K562 (cell line): ENCODE data around the gene LSM14B. TPM values are rescaled to one million over a fixed set of nuclear protein-coding genes. Genes with fewer than 3 reads are reported as not detected.

ENCODE experiments used
- ATAC-seq: fragments of 200-7000 bp; cut with Tn5 transposase; 3 replicates; pipeline ENCODE4 v1.9.1; 2020; ENCODE audit warnings: moderate library complexity
- BruUV-seq: library from RNA; stranded (reverse); fragments of 400-500 nt; replicated peaks from 2 replicates; lab custom pipeline; 2021; lab: Mats Ljungman, UMichigan
- CTCF ChIA-PET: fragments of 300-600 bp; formaldehyde crosslinking; extraction: SDS; loops from one replicate; lab custom pipeline; 2021; ENCODE audit warnings: low intra/inter-chr PET ratio; lab: Yijun Ruan, JAX
- POLR2A ChIA-PET: fragments of 300-600, 350-650 bp; sonication (Branson Sonifier 250); formaldehyde crosslinking; extraction: SDS; loops from one replicate; lab custom pipeline; 2021; ENCODE audit warnings: antibody characterized with exemption, inconsistent platforms; lab: Yijun Ruan, JAX
- DNase-seq, 4 experiments: peaks; one replicate each; pipeline versions ENCODE4 v3.0.0 to v3.0.0-alpha.2; 2011 to 2018; ENCODE audit warnings: low spot score in 3 of 4, mixed read lengths in 3 of 4; ENCODE audit errors: extremely low read depth in 1 of 4
- FAIRE-seq: peaks from 2 replicates; lab custom pipeline; 2011; peaks lifted over from hg19 to GRCh38; lab: Jason Lieb, UNC
- H2AFZ ChIP-seq: 2 replicates; pipeline ENCODE4 v1.6.0; 2011; ENCODE audit warnings: low read depth, low read length, control low read depth, inconsistent platforms
- H3K27ac ChIP-seq: fragments of 200-600 bp; 3 replicates; pipeline ENCODE4 v1.8.0; 2011; ENCODE audit warnings: low read depth, mild to moderate bottlenecking, control low read depth, inconsistent platforms, low read length, moderate library complexity, mixed read lengths; ENCODE audit errors: extremely low read depth
- H3K27me3 ChIP-seq, 2 experiments: fragments of 300-600 bp in 1 of 2; 2 replicates in 1 of 2; 3 replicates in 1 of 2; pipeline versions ENCODE4 v1.6.0 to v1.8.0; 2011; ENCODE audit warnings: inconsistent platforms in 2 of 2, low read length in 2 of 2, mild to moderate bottlenecking in 1 of 2, mixed read lengths in 1 of 2, moderate library complexity in 1 of 2; ENCODE audit not compliant: control insufficient read depth in 2 of 2, insufficient read depth in 2 of 2
- H3K36me3 ChIP-seq: fragments of 300-600 bp; 3 replicates; pipeline ENCODE4 v1.8.0; 2011; ENCODE audit warnings: mild to moderate bottlenecking, low read length, inconsistent platforms; ENCODE audit not compliant: control insufficient read depth, insufficient read depth
- H3K4me1 ChIP-seq, 2 experiments: fragments of 200-600 bp in 1 of 2; replicated peaks in 1 of 2; 2 replicates in 1 of 2; 3 replicates in 1 of 2; pipeline versions ENCODE4 v1.5.1 to v1.8.0; 2011; ENCODE audit warnings: inconsistent platforms in 2 of 2, low read length in 2 of 2, mild to moderate bottlenecking in 1 of 2, mixed read lengths in 1 of 2, moderate library complexity in 1 of 2; ENCODE audit not compliant: control insufficient read depth in 2 of 2, insufficient read depth in 2 of 2
- H3K4me2 ChIP-seq: 2 replicates; pipeline ENCODE4 v1.6.1; 2011; ENCODE audit warnings: low read length, control low read depth, inconsistent platforms, mixed read lengths; ENCODE audit not compliant: insufficient read depth
- H3K4me3 ChIP-seq: fragments of 200-600 bp; sonication (generic), shearing (Covaris generic); 2 replicates; pipeline ENCODE4 v1.5.1; 2016; ENCODE audit warnings: control low read depth, inconsistent platforms
- H3K79me2 ChIP-seq: fragments of 200-600 bp; 3 replicates; pipeline ENCODE4 v1.8.0; 2011; ENCODE audit warnings: low read length, inconsistent platforms; ENCODE audit not compliant: control insufficient read depth, insufficient read depth
- H3K9ac ChIP-seq, 2 experiments: 2 replicates each; pipeline versions ENCODE4 v1.6.0 to v1.6.1; 2011; ENCODE audit warnings: low read depth in 2 of 2, low read length in 2 of 2, control low read depth in 1 of 2, inconsistent platforms in 1 of 2, mild to moderate bottlenecking in 1 of 2, mixed read lengths in 1 of 2; ENCODE audit not compliant: insufficient read depth in 1 of 2
- H3K9me1 ChIP-seq: one replicate; pipeline ENCODE4 v1.6.0; 2011; ENCODE audit warnings: inconsistent platforms, mild to moderate bottlenecking, low read length, moderate library complexity; ENCODE audit not compliant: control insufficient read depth, insufficient read depth
- H3K9me3 ChIP-seq: replicated peaks from 2 replicates; pipeline ENCODE4 v1.5.1; 2011; ENCODE audit warnings: low read depth, low read length, inconsistent platforms; ENCODE audit not compliant: control insufficient read depth, insufficient read depth
- H4K20me1 ChIP-seq: replicated peaks from 2 replicates; pipeline ENCODE4 v1.6.1; 2011; ENCODE audit warnings: low read length, inconsistent platforms, mixed read lengths; ENCODE audit not compliant: control insufficient read depth, insufficient read depth
- ARID1B ChIP-seq: fragments of 450-650 bp; IDR thresholded peaks from 2 replicates; pipeline ENCODE4 v1.6.1; 2016; ENCODE audit warnings: antibody characterized with exemption, mild to moderate bottlenecking, inconsistent platforms
- ETV5 ChIP-seq: sonication (generic); formaldehyde crosslinking; IDR thresholded peaks from 2 replicates; pipeline ENCODE4 v1.4.0; 2020; ENCODE audit warnings: low read depth, mild to moderate bottlenecking, missing genetic modification reagents
- HNRNPLL ChIP-seq: fragments of 200-400 bp; formaldehyde crosslinking; IDR thresholded peaks from 2 replicates; pipeline ENCODE4 v1.6.1; 2017; ENCODE audit warnings: low read length, low read depth, mild to moderate bottlenecking; ENCODE audit not compliant: poor library complexity, severe bottlenecking
- JUN ChIP-seq, 2 experiments: sonication (generic) in 1 of 2; formaldehyde crosslinking in 1 of 2; IDR thresholded peaks; 2 replicates each; pipeline versions ENCODE4 v1.6.1 to v1.8.0; 2012 to 2022; ENCODE audit warnings: borderline replicate concordance in 2 of 2, mild to moderate bottlenecking in 2 of 2, improper control_type of control experiment in 1 of 2, low read depth in 1 of 2, low read length in 1 of 2, missing genetic modification reagents in 1 of 2
- NFE2 ChIP-seq: IDR thresholded peaks from 2 replicates; pipeline ENCODE4 v1.6.1; 2014; ENCODE audit warnings: antibody characterized with exemption, low read depth
- NFYB ChIP-seq: IDR thresholded peaks from 2 replicates; pipeline ENCODE4 v1.6.1; 2011; ENCODE audit warnings: mild to moderate bottlenecking, moderate library complexity; ENCODE audit not compliant: insufficient read length; ENCODE audit errors: extremely low read depth
- TBL1XR1 ChIP-seq, 2 experiments: IDR thresholded peaks; 2 replicates each; pipeline ENCODE4 v1.6.1; 2012; ENCODE audit warnings: improper control_type of control experiment in 2 of 2, low read length in 2 of 2, mild to moderate bottlenecking in 1 of 2
- ZKSCAN1 ChIP-seq: fragments of 150-350 bp; IDR thresholded peaks from 2 replicates; pipeline ENCODE4 v1.6.1; 2016; ENCODE audit warnings: low read depth, low read length
- ZNF354B ChIP-seq: fragments of 250-450 bp; sonication (Bioruptor Pico); IDR thresholded peaks from 2 replicates; pipeline ENCODE4 v1.4.0; 2020
- WGBS: fragments of 100-300 bp; shearing (Covaris generic); methylation state at CpG from one replicate; pipeline ENCODE4 v1.1.6; 2016; ENCODE audit warnings: low coverage, mixed read lengths; ENCODE audit not compliant: insufficient coverage; ENCODE audit errors: missing lambda C conversion rate; 5-methylcytosine and 5-hydroxymethylcytosine counted together
- in situ Hi-C: fragments of 300-500 bp; cut with MboI; formaldehyde crosslinking; loops from 4 replicates; pipeline ENCODE4 v1.15.0; 2018; ENCODE audit warnings: inconsistent platforms, mixed read lengths
- intact Hi-C: fragments of 100-400 bp; cut with micrococcal nuclease; formaldehyde crosslinking; loops from 2 replicates; pipeline ENCODE4 v1.14.2; 2022
- polyA plus RNA-seq, 8 experiments: library from polyadenylated mRNA; depleted of rRNA in 4 of 8; stranded (reverse) in 5 of 8; unstranded in 3 of 8; fragments of >200 nt; fragmentation: Nextera tagmentation in 2 of 8; fragmentation: Illumina TruSeq in 1 of 8; extraction: Ambion mirVana in 2 of 8; extraction: Trizol in 1 of 8; gene quantifications; 2 replicates each; pipeline versions ENCODE4 v1.2.1 to v1.2.3, GENCODE V29; 2011 to 2014; ENCODE audit warnings: inconsistent platforms in 1 of 8, missing spikeins in 1 of 8
- total RNA-seq, 7 experiments: library from RNA; depleted of rRNA in 6 of 7; stranded (reverse); fragments of >200 nt in 6 of 7; fragmentation: Illumina TruSeq in 2 of 7; extraction: Trizol in 2 of 7; gene quantifications; 2 replicates each; pipeline versions ENCODE4 v1.2.1 to v1.2.3, GENCODE V29; 2011 to 2021; ENCODE audit warnings: low replicate concordance in 1 of 7
- TF ChIP-seq, protein P1 (sequence below): fragments of 250-450 bp; sonication (Bioruptor Pico); IDR thresholded peaks from 2 replicates; pipeline ENCODE4 v1.8.0; 2021; ENCODE audit warnings: moderate library complexity, mild to moderate bottlenecking, inconsistent platforms

LSM14B gene
- total and polyA plus RNA-seq, 9 of the 15 experiments (the other 6 are each of a cell fraction or from before 2014, with no cell fraction given) = 0.66 to 36.0 (median 20.2) TPM

DNA sequence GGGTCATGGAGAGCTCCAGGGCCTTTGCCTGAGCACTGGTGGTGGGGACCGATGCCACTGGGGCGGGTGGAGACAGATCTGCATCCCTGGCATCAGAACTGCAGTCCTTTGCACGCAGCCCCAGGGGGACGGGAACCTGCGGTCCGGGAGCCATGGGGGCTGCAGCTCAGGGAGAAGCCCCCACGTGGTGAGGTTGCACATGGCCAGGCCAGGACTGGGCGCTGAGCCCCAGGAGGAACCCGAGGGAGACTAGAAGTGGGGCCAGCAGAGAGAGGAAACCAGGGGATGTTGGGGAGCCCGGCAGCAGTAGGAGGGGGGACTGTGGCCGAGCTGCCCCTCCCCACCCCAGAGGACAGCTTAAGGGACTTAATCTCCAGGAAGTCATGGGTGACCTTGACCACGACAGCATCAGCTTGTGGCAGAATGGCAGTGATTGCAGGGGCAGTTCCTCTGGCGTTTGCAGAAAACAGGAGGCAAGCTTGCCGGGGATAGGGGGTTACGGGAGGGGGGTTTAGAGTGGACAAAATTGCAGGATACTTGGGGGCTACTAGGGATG lies 18.0 kb upstream of the LSM14B start:
- intact Hi-C loops = no loop called here
- WGBS = 6% methylated on average over 12 of the region's 15 CpGs
- H3K79me2 ChIP-seq = no peaks in the 10 kb centered on the region
- FAIRE-seq (no peak), DNase-seq (no peak), ATAC-seq (no peak)
- H3K27ac ChIP-seq = no peak overlapping the region
- no peaks in the 10 kb centered on the region for H4K20me1 ChIP-seq
- H3K9ac ChIP-seq = no peak overlapping the region
- H2AFZ ChIP-seq = no peak overlapping the region
- in situ Hi-C loops = no loop called here
- H3K9me3 ChIP-seq = peaks cover 4% of the 10 kb centered on the region
- peaks cover 0 to 18% of the 10 kb centered on the region in 2 experiments; a peak in 3 of 5 replicates for H3K4me1 ChIP-seq
- no peak overlapping the region for H3K4me2 ChIP-seq
- CTCF ChIA-PET = no interaction called here
- BruUV-seq = no TSS peak
- TF ChIP-seq ARID1B (no peak), NFYB (no peak), ZKSCAN1 (no peak), ZNF354B (CRISPR knock-in tag) (no peak), NFE2 (no peak), HNRNPLL (no peak), ETV5 (CRISPR knock-in tag) (no peak), TBL1XR1 (IDR thresholded peaks at IDR 0.05; ENCODE audit: low read length in 2 of 2) (no peak), JUN (IDR thresholded peaks at IDR 0.05; ENCODE audit: borderline replicate concordance, low read depth, low read length) (no peak), JUN (CRISPR knock-in tag; IDR thresholded peaks at IDR 0.05; ENCODE audit: borderline replicate concordance) (no peak)
- TF ChIP-seq, protein P1, sequence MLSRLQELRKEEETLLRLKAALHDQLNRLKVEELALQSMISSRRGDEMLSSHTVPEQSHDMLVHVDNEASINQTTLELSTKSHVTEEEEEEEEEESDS = no peak
- peaks cover 29 to 58% of the 10 kb centered on the region in 2 experiments for H3K27me3 ChIP-seq
- H3K36me3 ChIP-seq = no peaks in the 10 kb centered on the region
- no peak overlapping the region for H3K4me3 ChIP-seq
- no peaks in the 10 kb centered on the region for H3K9me1 ChIP-seq
- POLR2A ChIA-PET = interaction anchor here (0.7 kb wide), 1 partner anchor 16 kb away, joined by 4 read pairs; no protein-coding TSS in a partner anchor
